Thyroid gland (tissue), 4 donors: Measurements from ENCODE around the gene PALLD. TPM values are rescaled to one million over a fixed set of nuclear protein-coding genes. Genes with fewer than 3 reads are reported as not detected.

Source experiments
- DNase-seq, 2 donors: peaks; one replicate each; pipeline ENCODE4 v3.0.0-alpha.2; 2019
- H3K27ac ChIP-seq, 3 donors: fragments of 200-600 bp; sonication (generic); 1 replicate in 2 of 3; 2 replicates in 1 of 3; pipeline ENCODE4 v1.5.1; 2016 to 2019; ENCODE audit warnings: mild to moderate bottlenecking in 1 of 3, moderate library complexity in 1 of 3
- H3K27me3 ChIP-seq: fragments of 200-600 bp; sonication (generic); one replicate; pipeline ENCODE4 v1.5.1; 2019
- H3K36me3 ChIP-seq, 2 donors: fragments of 200-600 bp; sonication (generic); one replicate each; pipeline ENCODE4 v1.5.1; 2016 to 2019
- H3K4me1 ChIP-seq, 2 donors: fragments of 200-600 bp; sonication (generic); one replicate each; pipeline ENCODE4 v1.5.1; 2017 to 2019
- H3K4me3 ChIP-seq, 3 donors: fragments of 200-600 bp; sonication (generic); replicated peaks in 1 of 3; 1 replicate in 2 of 3; 2 replicates in 1 of 3; pipeline ENCODE4 v1.5.1; 2016; ENCODE audit warnings: mild to moderate bottlenecking in 1 of 3
- H3K9me3 ChIP-seq: fragments of 200-600 bp; sonication (generic); one replicate; pipeline ENCODE4 v1.5.1; 2017
- CTCF ChIP-seq, 6 experiments: fragments of 200-600 bp in 3 of 6; fragments of 450-650 bp in 3 of 6; sonication (generic) in 3 of 6; IDR thresholded peaks; one replicate each; pipeline ENCODE4 v1.5.1; 2016 to 2019; ENCODE audit warnings: antibody characterized with exemption in 6 of 6, mild to moderate bottlenecking in 2 of 6, inconsistent platforms in 1 of 6, moderate library complexity in 1 of 6
- POLR2A ChIP-seq, 2 donors: fragments of 450-650 bp; IDR thresholded peaks; one replicate each; pipeline ENCODE4 v1.6.1; 2017; ENCODE audit warnings: antibody characterized with exemption in 2 of 2, mild to moderate bottlenecking in 2 of 2, moderate library complexity in 1 of 2
- WGBS, 2 donors: methylation state at CpG; one replicate each; pipeline ENCODE4 v1.1.5; 2017; 5-methylcytosine and 5-hydroxymethylcytosine counted together
- intact Hi-C: fragments of 100-400 bp; cut with DNase I; formaldehyde crosslinking; loops from one replicate; pipeline ENCODE4 v1.15.1; 2023
- total RNA-seq, 4 donors: library from RNA; depleted of rRNA; stranded (reverse); fragments of >200 nt; gene quantifications; one replicate each; pipeline ENCODE4 v1.2.3, GENCODE V29; 2016

PALLD gene
- total RNA-seq, 4 donors from 2014 or later, result 152 to 311 (median 226) TPM

GRCh38 chr4:168735735-168736134 lies 238.9 kb downstream of the PALLD start:
- TF ChIP-seq CTCF (IDR thresholded peaks at IDR 0.05), result no peak
- no peak for TF ChIP-seq POLR2A (IDR thresholded peaks at IDR 0.05)
- H3K9me3 ChIP-seq, result no peaks in the 10 kb centered on the region
- intact Hi-C loops, result no loop called here
- no peak for DNase-seq
- no peaks in the 10 kb centered on the region for H3K27me3 ChIP-seq
- no peaks in the 10 kb centered on the region for H3K36me3 ChIP-seq
- peaks cover 37 to 40% of the 10 kb centered on the region in 2 donors for H3K4me1 ChIP-seq
- peak overlapping the region; percentile 33 to 64 (median 55) for H3K27ac ChIP-seq
- H3K4me3 ChIP-seq, result no peak overlapping the region
- WGBS, 2 donors, result 51 to 53% methylated on average over 3 of the region's 3 CpGs

- Histone ChIP-seq H3K27ac (no peak overlapping the region), H3K27me3 (no peaks in the 10 kb centered on the region), H3K36me3 (no peaks in the 10 kb centered on the region), H3K9me3 (no peaks in the 10 kb centered on the region), H3K4me1 (peaks cover 33 to 45% of the 10 kb centered on the region in 2 donors), H3K4me3 (no peak overlapping the region)
- intact Hi-C loops, result no loop called here
- 90 to 93% methylated on average over 7 of the region's 7 CpGs for WGBS, 2 donors
- TF ChIP-seq CTCF (IDR thresholded peaks at IDR 0.05) (no peak), POLR2A (IDR thresholded peaks at IDR 0.05) (no peak)
- no peak for DNase-seq
These were observed 240.3 kb downstream of the PALLD start for GRCh38 chr4:168736860-168737805.

DNA sequence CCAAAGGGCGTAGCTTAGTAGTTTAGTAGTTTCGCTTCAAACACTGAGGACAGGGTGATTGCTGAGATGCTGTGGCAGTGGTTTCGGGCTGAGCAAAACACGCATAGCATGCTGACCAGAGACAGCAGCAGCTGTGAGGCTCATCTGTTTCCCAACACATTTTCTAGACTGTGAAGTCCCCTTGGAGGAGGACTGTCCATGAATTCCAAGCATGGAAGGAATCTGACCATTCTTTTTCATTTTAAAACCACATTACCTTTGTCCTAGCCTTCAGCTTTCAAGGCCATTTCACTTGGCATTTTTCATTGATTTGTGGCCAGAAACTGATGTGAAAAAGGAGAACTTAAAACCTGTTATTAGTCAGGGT lies 240.9 kb downstream of the PALLD start:
- TF ChIP-seq CTCF (IDR thresholded peaks at IDR 0.05), result no peak
- TF ChIP-seq POLR2A (IDR thresholded peaks at IDR 0.05), result no peak
- no peaks in the 10 kb centered on the region for H3K27me3 ChIP-seq
- intact Hi-C loops, result no loop called here
- H3K27ac ChIP-seq, result no peak overlapping the region
- no peaks in the 10 kb centered on the region for H3K9me3 ChIP-seq
- peaks cover 34 to 44% of the 10 kb centered on the region in 2 donors for H3K4me1 ChIP-seq
- DNase-seq, result no peak
- no peaks in the 10 kb centered on the region for H3K36me3 ChIP-seq
- WGBS, 2 donors, result 90 to 99% methylated on average over 4 of the region's 4 CpGs
- no peak overlapping the region for H3K4me3 ChIP-seq

DNA sequence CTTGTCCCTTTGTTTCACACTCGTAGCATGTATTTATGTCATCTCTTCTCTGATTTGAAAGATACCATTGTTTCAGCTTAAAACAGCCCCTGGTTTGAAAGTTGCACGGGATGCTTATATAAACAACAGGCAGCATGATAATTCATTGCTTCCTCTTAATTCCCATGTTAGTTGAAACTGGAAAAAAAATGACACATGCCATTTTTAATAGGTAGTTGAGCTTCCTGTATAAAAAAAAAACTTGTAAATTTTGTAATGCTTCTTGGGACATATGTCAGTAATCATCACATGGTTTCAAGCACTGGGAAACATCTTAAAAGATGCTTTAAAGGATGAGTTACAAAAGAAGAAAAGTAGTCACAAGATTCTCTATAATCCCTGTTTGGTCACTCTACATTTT lies 243.0 kb downstream of the PALLD start:
- intact Hi-C loops, result no loop called here
- 62 to 64% methylated on average over 2 of the region's 2 CpGs for WGBS, 2 donors
- no peaks in the 10 kb centered on the region for H3K36me3 ChIP-seq
- no peak overlapping the region for H3K4me3 ChIP-seq
- TF ChIP-seq CTCF (IDR thresholded peaks at IDR 0.05) (no peak), POLR2A (IDR thresholded peaks at IDR 0.05) (no peak)
- no peak overlapping the region for H3K27ac ChIP-seq
- no peaks in the 10 kb centered on the region for H3K27me3 ChIP-seq
- no peaks in the 10 kb centered on the region for H3K9me3 ChIP-seq
- no peak for DNase-seq
- H3K4me1 ChIP-seq, result peaks cover 43 to 47% of the 10 kb centered on the region in 2 donors

DNA sequence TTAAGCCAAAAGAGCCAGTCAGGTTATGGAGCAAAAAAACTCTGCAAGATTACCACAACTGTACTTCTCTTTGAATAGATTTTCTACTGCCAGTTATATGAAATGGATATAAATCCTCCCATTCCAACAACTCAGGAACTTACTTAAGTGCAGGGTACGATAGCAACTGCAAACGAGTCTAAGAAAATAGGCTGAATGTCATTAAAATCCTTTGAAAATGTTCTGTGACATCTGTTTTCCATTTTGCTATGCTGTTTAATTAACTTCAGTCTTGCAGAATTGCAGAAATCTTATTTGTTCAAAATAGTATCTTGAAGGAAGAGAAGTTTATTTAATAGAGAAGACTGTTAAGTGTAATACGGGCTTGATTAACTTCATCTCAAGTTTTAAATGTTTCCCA lies 243.8 kb downstream of the PALLD start:
- Histone ChIP-seq H3K27ac (peak overlapping the region in 2 of 3 donors; percentile 64 to 73), H3K4me1 (peaks cover 35 to 39% of the 10 kb centered on the region in 2 donors), H3K36me3 (no peaks in the 10 kb centered on the region), H3K27me3 (no peaks in the 10 kb centered on the region), H3K9me3 (no peaks in the 10 kb centered on the region), H3K4me3 (no peak overlapping the region)
- DNase-seq, result no peak
- no peak for TF ChIP-seq POLR2A (IDR thresholded peaks at IDR 0.05)
- no peak for TF ChIP-seq CTCF (IDR thresholded peaks at IDR 0.05)
- WGBS, 2 donors, result 82 to 83% methylated on average over 3 of the region's 3 CpGs
- intact Hi-C loops, result no loop called here
